Hepatic stellate cell (primary cell): Measurements from ENCODE around the gene EEF1G.
A peak's percentile ranks its signal among the peaks of the same experiment; 100 is the strongest.
"Not testable (repeated sequence)": the region's sequence is repeated elsewhere in the genome, so short reads cannot be mapped to it uniquely, and the experiment has no call there.

Experiments
- DNase-seq: peaks from one replicate; pipeline ENCODE4 v3.0.0; 2011; ENCODE audit warnings: low spot score

EEF1G gene

GRCh38 chr11:62603072-62603408 is 29.3 kb upstream of the EEF1G start:
- DNase-seq, result no peak

- DNase-seq, result peak; percentile 81
Measured at GRCh38 chr11:62602141-62603071, 28.7 kb upstream of the EEF1G start.

GRCh38 chr11:62601372-62602140 is 27.9 kb upstream of the EEF1G start, which contains the start of gene MTA2:
Gene MTA2 (minus strand): TSS chr11:62601865. CDS start chr11:62601450, 415 bp downstream.
- peak; percentile 94 for DNase-seq

GRCh38 chr11:62601122-62601371 is 27.4 kb upstream of the EEF1G start:
- peak; percentile 52 for DNase-seq

GRCh38 chr11:62600367-62601121 is 26.9 kb upstream of the EEF1G start:
- no peak for DNase-seq

GRCh38 chr11:62599901-62600300 is 26.2 kb upstream of the EEF1G start:
- no peak for DNase-seq

- DNase-seq, result peak; percentile 99
Measured at GRCh38 chr11:62599069-62599696, 25.5 kb upstream of the EEF1G start.

DNA sequence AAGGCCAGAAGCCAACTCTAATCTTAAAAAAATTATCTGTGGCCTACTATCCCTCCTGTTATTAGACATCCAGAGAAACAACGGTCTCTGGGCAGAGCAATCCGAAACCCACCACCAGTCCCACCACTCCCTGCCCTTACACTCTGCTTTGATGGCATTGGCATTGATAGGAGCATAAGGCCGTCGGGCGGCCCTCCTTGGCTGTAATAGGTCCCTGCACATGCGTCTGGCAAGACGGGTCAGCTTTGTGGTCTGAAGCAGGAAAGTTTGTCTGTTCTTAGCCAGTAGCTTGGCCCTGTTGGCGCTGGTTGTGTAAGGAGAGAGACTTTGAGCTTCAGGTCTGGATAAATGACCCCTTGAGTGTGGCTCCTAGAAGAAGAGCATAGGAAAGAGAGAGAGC is 21.4 kb upstream of the EEF1G start:
- no peak for DNase-seq

- DNase-seq, result peak; percentile 74
Measured at GRCh38 chr11:62593434-62594044, 19.8 kb upstream of the EEF1G start.

DNA sequence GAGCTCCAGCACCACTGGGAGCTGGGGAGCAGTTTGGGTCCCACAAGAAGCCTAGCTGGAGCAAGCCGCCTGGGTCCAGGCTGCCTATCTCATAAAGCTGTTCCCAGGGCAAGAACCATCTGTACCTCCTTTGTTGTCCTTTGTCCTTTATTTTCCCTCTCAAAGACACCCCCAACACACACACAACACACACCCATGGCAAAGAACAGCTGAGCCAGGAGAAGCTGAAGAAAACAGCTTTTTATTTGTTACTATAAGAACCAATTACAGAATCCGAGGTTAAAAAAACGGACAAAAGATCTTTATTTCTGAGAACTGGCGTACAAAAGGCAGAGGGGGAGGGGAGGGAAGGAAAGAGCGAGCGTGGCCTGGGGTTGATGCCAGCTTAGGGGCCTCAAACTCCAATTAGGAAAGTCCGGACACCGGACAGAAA is 19.3 kb upstream of the EEF1G start:
- no peak for DNase-seq

DNA sequence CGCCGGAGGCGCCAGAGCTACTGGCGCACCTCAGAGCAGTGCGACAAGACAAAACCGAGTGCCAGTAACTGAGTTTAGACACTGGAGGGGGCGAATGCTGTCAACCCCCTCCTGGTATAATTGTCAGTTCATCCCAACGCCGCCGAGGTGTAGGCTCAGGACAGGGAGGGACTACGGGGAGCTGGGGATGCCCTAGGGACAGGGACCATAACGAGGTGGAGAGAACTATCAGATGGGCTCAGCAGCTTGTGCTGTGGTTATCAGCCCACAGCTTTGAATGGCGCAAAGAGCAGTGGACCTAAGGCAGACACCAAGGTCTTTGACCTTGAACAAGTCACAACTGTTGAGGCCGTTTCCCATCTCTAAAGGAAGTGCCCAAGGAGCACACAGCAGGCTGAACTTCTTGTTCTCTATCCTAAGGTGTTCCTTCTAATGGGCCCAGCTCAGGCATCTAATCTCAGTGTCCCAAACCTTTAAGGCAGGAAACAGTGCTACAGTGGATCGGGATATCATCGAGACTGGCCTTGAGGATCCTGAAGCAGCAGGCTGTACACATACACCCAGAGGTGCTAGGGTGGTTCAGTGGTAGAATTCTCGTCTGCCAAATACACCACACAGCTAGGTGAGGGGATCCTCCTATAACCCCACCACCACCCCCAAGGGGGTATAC is 18.6 kb upstream of the EEF1G start:
- no peak for DNase-seq

DNA sequence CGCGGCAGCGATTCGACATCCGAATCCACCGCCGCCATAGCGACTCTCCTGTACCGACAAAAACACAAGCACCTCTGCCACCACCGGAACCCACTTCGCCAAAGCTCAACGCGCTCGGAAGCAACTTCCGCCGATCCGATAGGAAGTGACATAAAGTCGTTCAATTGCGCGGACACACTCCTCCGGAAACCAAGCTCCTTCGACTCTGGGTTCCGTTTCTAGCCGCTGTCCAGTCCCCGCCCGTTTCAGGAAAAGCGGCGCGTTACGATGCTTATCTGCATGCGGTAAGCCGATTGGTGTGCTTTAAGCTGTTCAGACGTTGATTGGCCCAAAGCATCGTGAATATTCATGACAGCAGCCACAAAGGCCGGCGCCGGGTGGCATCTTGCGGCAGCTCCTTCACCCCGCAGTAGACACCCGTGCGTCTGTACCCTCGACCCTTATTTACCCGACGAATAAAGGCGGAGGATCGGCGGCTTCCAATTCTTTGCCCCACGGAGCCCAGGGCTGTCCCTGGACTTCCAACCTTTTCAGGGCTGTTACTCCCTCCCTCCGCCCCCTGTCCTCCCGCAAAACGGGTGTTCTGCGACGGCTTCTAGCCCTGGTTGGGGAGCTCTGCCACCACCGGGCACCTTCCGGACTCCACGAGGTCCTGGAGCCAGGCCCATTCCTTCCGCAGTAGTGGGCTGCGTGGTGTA is 17.9 kb upstream of the EEF1G start, which contains the start of gene TUT1:
TUT1 (minus strand) TSS at position 76 of the 698 bp plus-strand sequence; CDS start at position 38, 38 bp downstream.
- peak; percentile 96 for DNase-seq

- DNase-seq, result no peak
Measured at GRCh38 chr11:62588966-62589637, 15.4 kb upstream of the EEF1G start.

GRCh38 chr11:62585356-62585755 is 11.7 kb upstream of the EEF1G start:
- DNase-seq, result not testable (repeated sequence)

- DNase-seq, result not testable (repeated sequence)
Measured at GRCh38 chr11:62581735-62582134, 8.0 kb upstream of the EEF1G start.

DNA sequence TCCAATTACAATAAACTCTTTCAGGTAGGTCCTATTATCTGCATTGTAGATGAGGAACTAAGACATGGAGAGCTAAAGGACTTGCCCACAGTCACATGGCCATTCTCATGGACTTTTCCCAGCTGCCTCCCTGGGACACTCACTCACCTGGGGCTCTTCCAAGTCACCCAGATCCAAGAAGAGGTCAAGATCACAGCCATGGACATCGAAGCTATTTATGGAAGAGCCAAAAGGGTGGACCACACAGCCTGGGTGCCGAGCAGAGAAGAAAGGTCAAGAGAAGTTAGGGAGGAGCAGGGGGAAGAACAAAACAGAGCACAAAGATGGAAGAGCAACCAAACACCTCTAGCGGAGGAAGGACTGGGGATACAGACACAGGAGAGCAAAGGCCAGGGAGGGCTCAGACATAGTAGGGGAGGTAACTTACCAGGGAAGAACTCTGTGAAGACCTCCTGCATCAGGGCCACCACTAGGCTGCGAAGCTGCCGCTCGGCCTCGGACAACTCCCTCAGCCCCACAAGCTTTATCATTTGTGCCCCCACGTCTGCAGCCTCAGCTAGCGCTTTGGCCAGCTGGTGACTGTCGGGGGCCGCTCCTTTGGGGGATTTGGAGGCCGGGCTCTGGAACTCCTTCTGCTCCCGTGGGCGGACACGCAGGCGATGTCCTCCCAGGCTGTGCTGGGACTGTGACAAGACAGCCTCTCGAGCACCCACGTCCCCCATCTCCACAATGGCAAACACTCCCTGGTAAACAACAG is 7.4 kb upstream of the EEF1G start:
- DNase-seq, result no peak

- no peak for DNase-seq
Measured at GRCh38 chr11:62579252-62579651, 5.6 kb upstream of the EEF1G start.

DNA sequence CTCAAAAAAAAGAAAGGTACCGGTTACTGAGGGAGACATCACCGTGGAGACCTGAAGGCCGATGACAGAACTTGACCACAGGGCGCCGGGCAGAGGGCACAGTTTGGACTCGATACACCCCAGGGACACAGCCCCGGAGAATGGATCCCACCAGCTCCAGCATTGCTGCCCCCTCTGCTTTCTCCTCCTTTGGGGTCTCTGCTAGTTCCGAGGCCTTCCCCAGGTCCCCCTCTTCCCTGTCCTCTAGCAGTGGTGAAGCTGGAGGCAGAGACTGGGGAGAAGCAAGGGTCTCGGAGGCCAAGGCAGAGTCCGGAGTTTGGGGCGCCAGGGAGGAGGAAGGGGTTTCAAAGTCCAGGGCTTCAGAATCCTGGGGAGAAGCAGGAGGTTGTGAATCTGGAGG is 4.8 kb upstream of the EEF1G start:
- no peak for DNase-seq
